Measurements from ENCODE around the gene CAMK1D.

- no peak for TF ChIP-seq EZH2 (IDR thresholded peaks at IDR 0.05; ENCODE audit: low read length)
- no peak for TF ChIP-seq CTCF (optimal IDR thresholded peaks at IDR 0.05 in 1 of 3, IDR thresholded peaks at IDR 0.05 in 1 of 3, conservative IDR thresholded peaks at IDR 0.05 in 1 of 3; ENCODE audit: extremely low read depth in 1 of 3, insufficient read depth in 2 of 3, low read length in 3 of 3)
Measured at GRCh38 chr10:12841426-12841825, 492.1 kb downstream of the CAMK1D start.

Measured in keratinocyte (primary cell).